ENCODE measurements around the gene GGTA1. TPM values are rescaled to one million over a fixed set of nuclear protein-coding genes. Genes with fewer than 3 reads are reported as not detected.
A peak's percentile ranks its signal among the peaks of the same experiment; 100 is the strongest.

Gene GGTA1
- polyA plus RNA-seq, 1 donor from 2014 or later: not detected

GRCh38 chr9:121498487-121499176 is 1.0 kb downstream of the GGTA1 start:
- H3K9me2 ChIP-seq (ENCODE audit: insufficient read depth, low read length): no peaks in the 10 kb centered on the region
- H3K4me2 ChIP-seq (ENCODE audit: low read length): peak overlapping the region; percentile 4
- H3K79me2 ChIP-seq (replicated peaks; ENCODE audit: insufficient read depth, low read length): no peaks in the 10 kb centered on the region
- H3K27me3 ChIP-seq (ENCODE audit: insufficient read depth, low read depth, low read length): peaks cover 43% of the 10 kb centered on the region
- H3K9ac ChIP-seq (ENCODE audit: low read length): no peak overlapping the region
- H3K27ac ChIP-seq (ENCODE audit: low read length): no peak overlapping the region
- H4K20me1 ChIP-seq (ENCODE audit: insufficient read depth): no peaks in the 10 kb centered on the region
- peak; percentile 31 for TF ChIP-seq CTCF (IDR thresholded peaks at IDR 0.05; ENCODE audit: poor library complexity, severe bottlenecking)
- TF ChIP-seq EZH2 (IDR thresholded peaks at IDR 0.05; ENCODE audit: borderline replicate concordance, insufficient read depth, low read length, poor library complexity, severe bottlenecking): no peak
- peaks cover 5% of the 10 kb centered on the region for H3K9me3 ChIP-seq (ENCODE audit: low read length)
- peak overlapping the region; percentile 71 for H3K4me3 ChIP-seq (ENCODE audit: low read length)
- H3F3A ChIP-seq (ENCODE audit: insufficient read depth, low read length, poor library complexity, severe bottlenecking): no peaks in the 10 kb centered on the region
- H3K36me3 ChIP-seq (ENCODE audit: insufficient read depth, low read length): no peaks in the 10 kb centered on the region
- no peak overlapping the region for H2AFZ ChIP-seq (ENCODE audit: low read depth, low read length)

- H3K27me3 ChIP-seq (ENCODE audit: insufficient read depth, low read depth, low read length): peaks cover 43% of the 10 kb centered on the region
- H3K36me3 ChIP-seq (ENCODE audit: insufficient read depth, low read length): no peaks in the 10 kb centered on the region
- H3K79me2 ChIP-seq (replicated peaks; ENCODE audit: insufficient read depth, low read length): no peaks in the 10 kb centered on the region
- H3K27ac ChIP-seq (ENCODE audit: low read length): no peak overlapping the region
- TF ChIP-seq REST (IDR thresholded peaks at IDR 0.05; ENCODE audit: borderline replicate concordance) (no peak), TAF1 (IDR thresholded peaks at IDR 0.05; ENCODE audit: low read depth) (no peak), SMC3 (conservative IDR thresholded peaks at IDR 0.05; ENCODE audit: poor library complexity) (peak; percentile 40), MXI1 (conservative IDR thresholded peaks at IDR 0.05; ENCODE audit: poor library complexity, severe bottlenecking) (no peak), EZH2 (IDR thresholded peaks at IDR 0.05; ENCODE audit: borderline replicate concordance, insufficient read depth, low read length, poor library complexity, severe bottlenecking) (no peak), CTCF (IDR thresholded peaks at IDR 0.05; ENCODE audit: poor library complexity, severe bottlenecking) (peak; percentile 74), POLR2AphosphoS5 (IDR thresholded peaks at IDR 0.05) (no peak), RAD21 (conservative IDR thresholded peaks at IDR 0.05) (no peak), EP300 (conservative IDR thresholded peaks at IDR 0.05; ENCODE audit: poor library complexity, severe bottlenecking) (no peak)
- no peak overlapping the region for H3K9ac ChIP-seq (ENCODE audit: low read length)
- peak overlapping the region; percentile 71 for H3K4me3 ChIP-seq (ENCODE audit: low read length)
- peaks cover 5% of the 10 kb centered on the region for H3K9me3 ChIP-seq (ENCODE audit: low read length)
- H2AFZ ChIP-seq (ENCODE audit: low read depth, low read length): no peak overlapping the region
- H3F3A ChIP-seq (ENCODE audit: insufficient read depth, low read length, poor library complexity, severe bottlenecking): no peaks in the 10 kb centered on the region
- H3K9me2 ChIP-seq (ENCODE audit: insufficient read depth, low read length): no peaks in the 10 kb centered on the region
- no peaks in the 10 kb centered on the region for H4K20me1 ChIP-seq (ENCODE audit: insufficient read depth)
- no peak overlapping the region for H3K4me2 ChIP-seq (ENCODE audit: low read length)
Measured at GRCh38 chr9:121498150-121498486, 1.5 kb downstream of the GGTA1 start.

Measured in neural cell (in vitro differentiated cells).